T-cell (primary cell): Measurements from ENCODE around the gene ITGB7. TPM values are rescaled to one million over a fixed set of nuclear protein-coding genes. Genes with fewer than 3 reads are reported as not detected.
"Not testable (repeated sequence)": the region's sequence is repeated elsewhere in the genome, so short reads cannot be mapped to it uniquely, and the experiment has no call there.

Experiments used
- ATAC-seq, 4 experiments: fragments of 200-7000 bp in 3 of 4; fragments of 150-1000 bp in 1 of 4; cut with Tn5 transposase; replicated peaks in 1 of 4; 1 replicate in 3 of 4; 2 replicates in 1 of 4; pipeline ENCODE4 v1.10.0; 2021; ENCODE audit warnings: moderate library complexity in 3 of 4, mild to moderate bottlenecking in 2 of 4, moderate number of reproducible peaks in 1 of 4
- CTCF ChIA-PET, 2 donors: fragments of 300-600 bp; sonication (Branson Sonifier 250); formaldehyde crosslinking; loops; one replicate each; lab custom pipeline; 2022; ENCODE audit warnings: antibody characterized with exemption in 2 of 2; lab: Charles Lee
- POLR2A ChIA-PET, 2 donors: fragments of 300-600 bp; sonication (Branson Sonifier 250); formaldehyde crosslinking; loops; one replicate each; lab custom pipeline; 2022; ENCODE audit warnings: antibody characterized with exemption in 2 of 2; lab: Charles Lee
- DNase-seq, 35 experiments: peaks; one replicate each; pipeline versions ENCODE4 v3.0.0 to v3.0.0-alpha.2; 2013 to 2023
- H3K27ac ChIP-seq: one replicate; pipeline ENCODE4 v1.5.1; 2013; ENCODE audit warnings: low read length
- H3K27me3 ChIP-seq, 2 experiments: replicated peaks in 1 of 2; 1 replicate in 1 of 2; 2 replicates in 1 of 2; pipeline versions ENCODE4 v1.6.1 to v1.7.0; 2013; ENCODE audit warnings: low read length in 1 of 2, mixed read lengths in 1 of 2; ENCODE audit not compliant: control insufficient read depth in 2 of 2, insufficient read depth in 2 of 2; ENCODE audit errors: extremely low read depth in 1 of 2
- H3K36me3 ChIP-seq, 2 donors: 1 replicate in 1 of 2; 2 replicates in 1 of 2; pipeline versions ENCODE4 v1.6.1 to v1.7.0; 2013; ENCODE audit warnings: low read length in 1 of 2; ENCODE audit not compliant: control insufficient read depth in 2 of 2, insufficient read depth in 1 of 2; ENCODE audit errors: extremely low read depth in 1 of 2
- H3K4me1 ChIP-seq, 2 experiments: 1 replicate in 1 of 2; 2 replicates in 1 of 2; pipeline versions ENCODE4 v1.6.1 to v1.7.0; 2013; ENCODE audit warnings: low read length in 2 of 2, mixed read lengths in 1 of 2; ENCODE audit not compliant: insufficient read depth in 2 of 2, control insufficient read depth in 1 of 2; ENCODE audit errors: extremely low read depth in 1 of 2
- H3K4me3 ChIP-seq, 2 donors: 1 replicate in 1 of 2; 2 replicates in 1 of 2; pipeline versions ENCODE4 v1.5.1 to v1.7.0; 2013; ENCODE audit warnings: mild to moderate bottlenecking in 2 of 2, low read length in 1 of 2, moderate library complexity in 1 of 2; ENCODE audit not compliant: control insufficient read depth in 1 of 2; ENCODE audit errors: extremely low read depth in 1 of 2
- H3K9me3 ChIP-seq: 2 replicates; pipeline ENCODE4 v1.7.0; 2013
- H3K27ac Mint-ChIP-seq, 2 donors: one replicate each; pipeline ENCODE4 v1.8.0; 2020 to 2021; ENCODE audit warnings: mild to moderate bottlenecking in 2 of 2, mixed read lengths in 2 of 2
- H3K27me3 Mint-ChIP-seq, 2 donors: one replicate each; pipeline ENCODE4 v1.8.0; 2021 to 2022; ENCODE audit warnings: mixed read lengths in 2 of 2
- H3K36me3 Mint-ChIP-seq: one replicate; pipeline ENCODE4 v1.8.0; 2021; ENCODE audit warnings: mixed read lengths
- H3K4me1 Mint-ChIP-seq, 3 donors: one replicate each; pipeline ENCODE4 v1.8.0; 2020 to 2022; ENCODE audit warnings: mixed read lengths in 3 of 3, mild to moderate bottlenecking in 1 of 3
- H3K4me3 Mint-ChIP-seq, 3 donors: one replicate each; pipeline ENCODE4 v1.8.0; 2020 to 2022; ENCODE audit warnings: mild to moderate bottlenecking in 3 of 3, mixed read lengths in 3 of 3, moderate library complexity in 3 of 3
- H3K9me3 Mint-ChIP-seq, 3 donors: one replicate each; pipeline ENCODE4 v1.8.0; 2020 to 2022; ENCODE audit warnings: mixed read lengths in 3 of 3
- WGBS: methylation state at CpG from one replicate; pipeline ENCODE4 v1.1.5; 2013; ENCODE audit warnings: missing lambda C conversion rate; ENCODE audit not compliant: insufficient coverage; 5-methylcytosine and 5-hydroxymethylcytosine counted together
- total RNA-seq, 35 experiments: library from RNA in 6 of 35; stranded (reverse) in 6 of 35; fragments of 120-200 nt in 1 of 35; gene quantifications; one replicate each; pipeline versions ENCODE4 v1.2.1 to v1.2.4 and lab custom pipeline; 2013 to 2026

Gene ITGB7
- total RNA-seq, 5 donors from 2014 or later (not counting 1 experiment from before 2014, with no cell fraction given), result 247 to 590 (median 469) TPM

- Mint-ChIP-seq H3K4me3 (peak overlapping the region; percentile 78 to 88 (median 83)), H3K9me3 (no peaks in the 10 kb centered on the region), H3K4me1 (peaks cover 84 to 87% (median 85%) of the 10 kb centered on the region in 3 donors), H3K27ac (peak overlapping the region; percentile 87 to 91), H3K36me3 (peaks cover 14% of the 10 kb centered on the region), H3K27me3 (no peaks in the 10 kb centered on the region)
- H3K27me3 ChIP-seq, result no peaks in the 10 kb centered on the region
- WGBS, result 0% methylated on average over 6 of the region's 7 CpGs
- H3K4me3 ChIP-seq, result peak overlapping the region; percentile 63 to 93
- H3K9me3 ChIP-seq, result no peaks in the 10 kb centered on the region
- DNase-seq (peak in 15 of 35 experiments; percentile 23 to 62 (median 35)), ATAC-seq (peak; percentile 42 to 61 (median 53))
- H3K36me3 ChIP-seq, result peaks cover 0 to 9% of the 10 kb centered on the region in 2 donors
- peaks cover 36 to 88% of the 10 kb centered on the region in 2 experiments for H3K4me1 ChIP-seq
- ChIA-PET POLR2A (no interaction called here), CTCF (no interaction called here)
- peak overlapping the region; percentile 76 for H3K27ac ChIP-seq
Measured at GRCh38 chr12:53205747-53206419, 1.2 kb downstream of the ITGB7 start.

GRCh38 chr12:53204351-53204750 is 2.7 kb downstream of the ITGB7 start:
- Histone ChIP-seq H3K36me3 (peaks cover 0 to 9% of the 10 kb centered on the region in 2 donors), H3K4me1 (peaks cover 48 to 88% of the 10 kb centered on the region in 2 experiments), H3K27ac (no peak overlapping the region), H3K27me3 (no peaks in the 10 kb centered on the region), H3K4me3 (no peak overlapping the region), H3K9me3 (no peaks in the 10 kb centered on the region)
- Mint-ChIP-seq H3K27me3 (no peaks in the 10 kb centered on the region), H3K4me1 (peaks cover 87 to 91% (median 87%) of the 10 kb centered on the region in 3 donors), H3K27ac (peak overlapping the region; percentile 83 to 87), H3K36me3 (peaks cover 26% of the 10 kb centered on the region), H3K4me3 (peak overlapping the region; percentile 69 to 83 (median 78)), H3K9me3 (no peaks in the 10 kb centered on the region)
- ATAC-seq (no peak), DNase-seq (no peak)
- ChIA-PET POLR2A (interaction anchor here in 1 of 2 donors (0.6 to 1.0 kb wide), 2 partner anchors 24 to 199 kb away, joined by 7 to 15 read pairs; partner anchors contain the start of genes CSAD and ZNF740), CTCF (no interaction called here)
- WGBS, result no CpG with 5 or more reads among the region's 1 CpG

GRCh38 chr12:53202316-53202715 is 4.7 kb downstream of the ITGB7 start:
- Mint-ChIP-seq H3K27ac (peak overlapping the region in 1 of 2 donors; percentile 88), H3K4me1 (peaks cover 85 to 90% (median 85%) of the 10 kb centered on the region in 3 donors), H3K36me3 (peaks cover 40% of the 10 kb centered on the region)
- H3K27me3 ChIP-seq, H3K4me3 ChIP-seq, H3K27me3 Mint-ChIP-seq, H3K9me3 ChIP-seq, H3K4me3 Mint-ChIP-seq, H3K9me3 Mint-ChIP-seq, H3K27ac ChIP-seq, ATAC-seq, DNase-seq: not testable (repeated sequence)
- POLR2A ChIA-PET, result interaction anchor here in 1 of 2 donors (0.5 kb wide), 1 partner anchor 196 kb away, joined by 5 read pairs; the partner anchor contains the start of gene EIF4B
- H3K36me3 ChIP-seq, result peaks cover 0 to 16% of the 10 kb centered on the region in 2 donors
- whole genome bisulfite sequencing, result 100% methylated on average over 2 of the region's 7 CpGs
- H3K4me1 ChIP-seq, result peaks cover 40 to 88% of the 10 kb centered on the region in 2 experiments
- CTCF ChIA-PET, result interaction anchor here in 1 of 2 donors (0.7 to 1.2 kb wide), 2 partner anchors 12 to 58 kb away, joined by 3 to 5 read pairs; no protein-coding TSS in a partner anchor

- Mint-ChIP-seq H3K4me3 (peak overlapping the region; percentile 13 to 74 (median 36)), H3K9me3 (no peaks in the 10 kb centered on the region), H3K27ac (peak overlapping the region; percentile 74 to 88), H3K36me3 (peaks cover 47% of the 10 kb centered on the region), H3K27me3 (no peaks in the 10 kb centered on the region), H3K4me1 (peaks cover 84 to 90% (median 87%) of the 10 kb centered on the region in 3 donors)
- POLR2A ChIA-PET, result interaction anchor here in 1 of 2 donors (0.5 kb wide), 1 partner anchor 195 kb away, joined by 5 read pairs; the partner anchor contains the start of gene EIF4B
- 86% methylated on average over 3 of the region's 4 CpGs for WGBS
- no peak for ATAC-seq
- CTCF ChIA-PET, result interaction anchor here (0.5 to 1.2 kb wide), 3 partner anchors 12 to 804 kb away, joined by 3 to 6 read pairs (median 5); no protein-coding TSS in a partner anchor
- H3K4me3 ChIP-seq, result no peak overlapping the region
- H3K27ac ChIP-seq, result no peak overlapping the region
- no peaks in the 10 kb centered on the region for H3K27me3 ChIP-seq
- peaks cover 0 to 23% of the 10 kb centered on the region in 2 donors for H3K36me3 ChIP-seq
- H3K9me3 ChIP-seq, result no peaks in the 10 kb centered on the region
- H3K4me1 ChIP-seq, result peaks cover 35 to 90% of the 10 kb centered on the region in 2 experiments
- no peak for DNase-seq
Measured at GRCh38 chr12:53201639-53202038, 5.4 kb downstream of the ITGB7 start.

- H3K4me1 ChIP-seq, result peaks cover 32 to 88% of the 10 kb centered on the region in 2 experiments
Measured at GRCh38 chr12:53201177-53201541, 5.9 kb downstream of the ITGB7 start.

More at GRCh38 chr12:53201177-53201541, 5.9 kb downstream of the ITGB7 start:
- Histone ChIP-seq H3K27ac (peak overlapping the region; percentile 38), H3K9me3 (no peaks in the 10 kb centered on the region), H3K27me3 (no peaks in the 10 kb centered on the region), H3K4me3 (no peak overlapping the region), H3K36me3 (peaks cover 2 to 28% of the 10 kb centered on the region in 2 donors)
- CTCF ChIA-PET, result interaction anchor here (0.5 to 1.2 kb wide), 3 partner anchors 11 to 803 kb away, joined by 3 to 6 read pairs (median 5); no protein-coding TSS in a partner anchor
- Mint-ChIP-seq H3K27me3 (no peaks in the 10 kb centered on the region), H3K36me3 (peaks cover 51% of the 10 kb centered on the region), H3K4me3 (peak overlapping the region; percentile 70 to 74 (median 71)), H3K27ac (peak overlapping the region; percentile 93 to 96), H3K4me1 (peaks cover 83 to 91% (median 89%) of the 10 kb centered on the region in 3 donors), H3K9me3 (no peaks in the 10 kb centered on the region)
- 67% methylated on average over 1 of the region's 1 CpG for WGBS
- ATAC-seq, result no peak
- DNase-seq, result no peak
- POLR2A ChIA-PET, result no interaction called here
